HG03135 (cell line): ENCODE results near the gene WWOX.

ENCODE experiments used
- ATAC-seq: cut with Tn5 transposase; IDR thresholded peaks from one replicate; pipeline ENCODE4 v1.9.1; 2021; ENCODE audit warnings: mild to moderate bottlenecking, moderate library complexity; ENCODE audit not compliant: unreplicated experiment

The WWOX gene

DNA sequence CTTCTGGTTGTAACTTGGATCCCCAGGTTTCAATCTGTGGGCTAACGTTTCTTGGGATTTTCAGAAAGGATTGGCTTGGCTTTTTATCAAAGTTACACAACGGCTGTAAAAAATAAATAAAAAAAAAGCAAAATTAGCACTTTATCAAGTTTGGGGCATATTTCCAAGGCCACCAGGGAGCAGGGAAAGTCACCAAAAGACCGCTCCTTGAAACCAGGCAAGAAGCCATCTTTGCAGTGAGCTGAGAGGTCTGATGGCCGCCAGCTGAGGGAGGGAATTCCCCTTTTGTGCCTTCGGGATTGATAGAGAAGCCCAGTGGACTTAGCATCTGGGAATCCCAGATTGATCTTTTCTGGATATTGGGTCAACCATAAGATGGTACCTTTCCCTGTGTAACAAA is 192.2 kb downstream of the WWOX start:
- ATAC-seq, result no peak

GRCh38 chr16:78292086-78292843 is 192.8 kb downstream of the WWOX start:
- no peak for ATAC-seq

GRCh38 chr16:78292844-78293380 is 193.5 kb downstream of the WWOX start:
- no peak for ATAC-seq

DNA sequence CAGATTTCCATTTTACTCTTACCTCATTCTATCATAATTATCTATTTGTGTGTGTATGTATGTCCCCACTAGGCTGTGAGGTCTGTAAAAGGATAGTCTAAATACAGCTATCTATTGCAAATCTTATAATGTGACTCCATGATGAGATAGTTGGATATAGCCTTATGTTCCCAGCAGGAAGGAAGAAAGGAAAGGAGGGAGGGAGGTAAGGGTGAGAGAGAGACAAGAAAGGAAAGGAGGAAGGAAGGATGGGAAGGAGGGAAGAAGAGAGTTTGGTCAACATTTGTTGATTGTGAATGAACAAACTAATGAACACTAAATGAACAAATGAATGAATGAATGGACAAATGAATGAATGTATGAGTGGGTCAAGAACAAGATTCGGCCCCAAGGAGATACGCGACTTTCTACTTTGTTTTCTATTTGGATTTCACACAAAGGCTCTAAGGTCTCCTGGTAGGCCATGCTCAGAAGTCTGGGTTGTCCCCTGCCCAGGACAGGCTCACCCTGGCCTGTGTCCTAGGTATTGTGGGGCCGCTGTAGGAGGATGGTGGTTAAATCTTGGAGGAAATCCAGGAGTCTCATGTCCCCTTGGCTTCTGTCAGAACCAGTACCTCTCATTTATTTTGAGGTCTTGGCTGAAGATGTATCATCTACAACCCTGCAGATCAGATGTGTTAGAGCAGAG is 195.2 kb downstream of the WWOX start:
- ATAC-seq, result no peak

DNA sequence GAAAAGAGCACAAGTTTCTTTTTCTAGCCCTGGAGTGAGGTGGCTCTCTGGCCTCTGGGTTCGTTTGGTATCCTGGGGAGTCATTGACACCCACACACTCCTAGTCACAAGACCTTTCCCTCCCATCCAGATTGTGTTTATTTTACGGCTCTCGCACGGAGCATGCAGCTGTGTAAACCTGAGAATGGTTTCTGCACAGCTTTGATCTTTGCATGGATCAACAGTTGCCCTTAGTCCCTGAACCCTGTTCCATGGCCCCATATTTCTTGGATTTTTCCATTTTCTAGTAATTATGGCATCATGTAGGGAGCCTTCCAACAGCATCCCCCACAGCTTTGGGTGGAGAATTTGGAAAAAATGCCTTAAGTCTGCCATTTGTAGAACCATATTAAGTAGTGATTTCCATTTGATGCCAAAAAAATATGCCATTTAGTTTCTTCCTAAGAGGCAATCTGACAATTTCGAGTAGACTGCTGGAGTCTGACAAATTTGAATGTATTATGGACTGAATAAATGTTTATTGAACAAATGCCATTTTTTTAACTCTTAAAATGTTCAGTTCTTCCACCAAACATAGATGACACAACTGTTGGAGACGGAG is 197.7 kb downstream of the WWOX start:
- no peak for ATAC-seq

GRCh38 chr16:78298986-78299385 is 199.5 kb downstream of the WWOX start:
- ATAC-seq, result no peak

- no peak for ATAC-seq
Observed at GRCh38 chr16:78300469-78300868, 201.0 kb downstream of the WWOX start.

- no peak for ATAC-seq
Observed at GRCh38 chr16:78303946-78304345, 204.5 kb downstream of the WWOX start.

GRCh38 chr16:78306361-78306760 is 206.9 kb downstream of the WWOX start:
- ATAC-seq, result no peak

- no peak for ATAC-seq
Observed at GRCh38 chr16:78307824-78308528, 208.5 kb downstream of the WWOX start.

- ATAC-seq, result no peak
Observed at GRCh38 chr16:78309763-78310162, 210.3 kb downstream of the WWOX start.

DNA sequence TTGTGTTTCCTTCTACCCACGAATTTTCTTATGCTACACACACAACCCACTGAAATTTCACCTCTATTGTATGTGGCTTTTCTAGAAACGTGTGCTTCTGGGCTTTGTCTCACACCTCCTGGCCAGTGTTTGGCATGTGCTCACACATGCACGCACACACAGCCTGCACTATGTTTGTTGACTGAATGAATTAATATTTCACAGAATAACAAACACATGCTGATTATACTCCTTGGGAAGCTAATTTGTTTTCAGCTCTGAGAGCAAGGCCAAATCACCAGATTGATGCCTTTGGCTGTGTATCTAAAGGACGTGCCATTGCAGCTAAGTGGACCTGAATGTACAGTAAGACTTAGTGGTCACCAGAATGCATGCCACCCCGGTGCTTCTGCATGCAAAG is 210.7 kb downstream of the WWOX start:
- ATAC-seq, result no peak

GRCh38 chr16:78310990-78311561 is 211.6 kb downstream of the WWOX start:
- no peak for ATAC-seq

- no peak for ATAC-seq
Observed at GRCh38 chr16:78311831-78312230, 212.4 kb downstream of the WWOX start.

GRCh38 chr16:78317564-78318240 is 218.2 kb downstream of the WWOX start:
- ATAC-seq, result no peak

DNA sequence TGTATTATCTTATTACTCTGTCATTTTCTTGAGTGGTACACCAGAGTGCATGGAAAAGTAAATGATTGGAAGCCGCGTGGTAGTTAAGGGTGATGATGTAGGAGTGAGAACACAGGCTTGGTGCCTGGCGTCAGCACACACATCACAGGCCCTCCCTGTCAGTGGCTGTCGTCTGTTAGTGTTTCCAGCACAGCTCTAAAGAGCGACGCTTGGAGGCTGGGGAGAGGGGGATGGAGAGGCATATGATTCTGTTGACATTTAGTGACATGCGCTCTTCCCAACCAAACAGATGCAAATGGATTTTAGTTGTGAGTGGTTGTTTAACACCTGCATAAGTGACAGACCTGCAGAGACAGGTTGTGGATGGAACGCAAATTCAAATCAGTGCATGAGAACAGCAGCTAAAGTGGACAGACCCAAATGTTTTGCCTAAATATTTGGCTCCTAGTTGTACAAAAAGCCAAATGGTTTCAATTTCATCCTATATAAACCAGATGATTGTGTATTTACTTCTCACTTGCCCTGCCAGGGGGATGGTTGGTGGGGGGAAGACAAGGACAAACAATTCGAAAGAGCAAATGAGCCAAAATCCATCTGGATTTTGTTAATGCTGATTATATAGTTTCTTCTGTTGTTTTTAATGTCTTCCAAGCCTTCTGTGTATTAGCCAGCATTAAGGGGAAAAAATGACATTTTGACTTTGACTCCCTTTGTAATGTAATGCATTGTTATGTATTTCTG is 222.3 kb downstream of the WWOX start:
- ATAC-seq, result no peak

DNA sequence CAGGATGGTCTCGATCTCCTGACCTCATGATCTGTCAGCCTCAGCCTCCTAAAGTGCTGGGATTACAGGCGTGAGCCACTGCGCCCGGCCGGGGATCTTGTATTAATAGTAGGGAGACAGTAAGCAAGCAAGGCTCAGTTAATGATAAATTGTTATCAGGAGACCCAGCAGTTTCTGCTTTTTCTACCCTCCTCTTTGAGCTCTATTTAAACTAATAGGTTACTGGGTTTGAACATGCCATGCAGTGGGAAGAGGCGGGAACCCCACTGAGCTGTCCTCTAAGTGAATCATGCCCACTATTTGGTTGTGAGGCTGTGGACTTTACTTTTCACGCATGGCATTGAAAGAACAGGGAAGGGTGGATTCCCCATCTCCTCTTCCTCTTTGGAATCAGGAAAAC is 223.9 kb downstream of the WWOX start:
- ATAC-seq, result no peak

GRCh38 chr16:78324649-78325285 is 225.3 kb downstream of the WWOX start:
- no peak for ATAC-seq
